KMS-11 (cell line): ENCODE data around the gene IPP.

ENCODE experiments used
- H2AFZ ChIP-seq: fragments of 200-600 bp; sonication (generic); 2 replicates; pipeline ENCODE4 v1.6.1; 2016; ENCODE audit warnings: antibody characterized with exemption, mixed run types, low read depth
- H3K27ac ChIP-seq: fragments of 200-600 bp; sonication (generic); 2 replicates; pipeline ENCODE4 v1.6.1; 2016; ENCODE audit warnings: mild to moderate bottlenecking, mixed run types
- H3K27me3 ChIP-seq: fragments of 200-600 bp; sonication (generic); 2 replicates; pipeline ENCODE4 v1.6.1; 2017; ENCODE audit warnings: mild to moderate bottlenecking, low read depth, mixed run types, moderate library complexity; ENCODE audit not compliant: insufficient read depth
- H3K36me3 ChIP-seq: fragments of 200-600 bp; sonication (generic); 2 replicates; pipeline ENCODE4 v1.6.1; 2017; ENCODE audit warnings: mild to moderate bottlenecking, mixed run types; ENCODE audit not compliant: insufficient read depth
- H3K4me1 ChIP-seq: fragments of 200-600 bp; sonication (generic); 2 replicates; pipeline ENCODE4 v1.6.1; 2016; ENCODE audit warnings: mild to moderate bottlenecking, low read depth, mixed run types; ENCODE audit not compliant: poor library complexity, severe bottlenecking
- H3K4me2 ChIP-seq: fragments of 200-600 bp; sonication (generic); 2 replicates; pipeline ENCODE4 v1.7.0; 2016; ENCODE audit warnings: mild to moderate bottlenecking, mixed run types
- H3K4me3 ChIP-seq: fragments of 200-600 bp; sonication (generic); IDR thresholded peaks from 2 replicates; pipeline ENCODE4 v1.6.1; 2017; ENCODE audit warnings: low read depth, low read length, mixed read lengths; ENCODE audit not compliant: insufficient read depth
- H3K79me2 ChIP-seq: fragments of 200-600 bp; sonication (generic); 2 replicates; pipeline ENCODE4 v1.6.1; 2016; ENCODE audit warnings: low read depth, mixed run types; ENCODE audit not compliant: insufficient read depth
- H3K9ac ChIP-seq: fragments of 200-600 bp; sonication (generic); 2 replicates; pipeline ENCODE4 v1.6.1; 2016; ENCODE audit warnings: mild to moderate bottlenecking, mixed run types
- H4K20me1 ChIP-seq: fragments of 200-600 bp; sonication (generic); 2 replicates; pipeline ENCODE4 v1.6.1; 2016; ENCODE audit warnings: mild to moderate bottlenecking, mixed run types; ENCODE audit not compliant: insufficient read depth
- TF ChIP-seq, protein P1 (sequence below): fragments of 200-600 bp; sonication (generic); conservative IDR thresholded peaks from 2 replicates; pipeline ENCODE4 v1.6.1; 2017; ENCODE audit warnings: low read depth, mild to moderate bottlenecking, antibody characterized with exemption, low read length, moderate library complexity, mixed read lengths

The IPP gene

DNA sequence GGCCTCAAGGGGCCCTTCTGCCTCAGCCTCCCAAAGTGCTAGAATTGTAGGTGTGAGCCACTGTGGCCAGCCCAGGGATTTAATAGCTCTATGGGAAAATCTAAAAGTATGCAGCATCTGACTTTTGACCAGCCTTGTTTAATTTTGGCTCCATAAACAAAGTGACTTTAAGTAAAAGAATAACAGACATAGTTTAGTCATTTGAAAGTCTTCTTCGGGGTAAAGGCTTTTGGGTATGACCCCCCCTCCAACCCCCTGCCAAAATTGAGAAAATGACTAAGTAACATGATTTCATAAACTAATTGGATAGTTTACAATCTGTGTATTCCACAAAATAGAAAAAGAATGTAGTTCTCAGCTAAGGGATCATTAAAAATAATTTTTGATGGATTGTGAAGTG, 81.1 kb downstream of the IPP start:
- TF ChIP-seq, protein P1, sequence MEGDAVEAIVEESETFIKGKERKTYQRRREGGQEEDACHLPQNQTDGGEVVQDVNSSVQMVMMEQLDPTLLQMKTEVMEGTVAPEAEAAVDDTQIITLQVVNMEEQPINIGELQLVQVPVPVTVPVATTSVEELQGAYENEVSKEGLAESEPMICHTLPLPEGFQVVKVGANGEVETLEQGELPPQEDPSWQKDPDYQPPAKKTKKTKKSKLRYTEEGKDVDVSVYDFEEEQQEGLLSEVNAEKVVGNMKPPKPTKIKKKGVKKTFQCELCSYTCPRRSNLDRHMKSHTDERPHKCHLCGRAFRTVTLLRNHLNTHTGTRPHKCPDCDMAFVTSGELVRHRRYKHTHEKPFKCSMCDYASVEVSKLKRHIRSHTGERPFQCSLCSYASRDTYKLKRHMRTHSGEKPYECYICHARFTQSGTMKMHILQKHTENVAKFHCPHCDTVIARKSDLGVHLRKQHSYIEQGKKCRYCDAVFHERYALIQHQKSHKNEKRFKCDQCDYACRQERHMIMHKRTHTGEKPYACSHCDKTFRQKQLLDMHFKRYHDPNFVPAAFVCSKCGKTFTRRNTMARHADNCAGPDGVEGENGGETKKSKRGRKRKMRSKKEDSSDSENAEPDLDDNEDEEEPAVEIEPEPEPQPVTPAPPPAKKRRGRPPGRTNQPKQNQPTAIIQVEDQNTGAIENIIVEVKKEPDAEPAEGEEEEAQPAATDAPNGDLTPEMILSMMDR: no peak
- H3K36me3 ChIP-seq: no peaks in the 10 kb centered on the region; the same call in 1 of the 2 replicates
- H3K4me1 ChIP-seq: peaks cover 2% of the 10 kb centered on the region
- H2AFZ ChIP-seq: no peak overlapping the region
- H3K79me2 ChIP-seq: peaks cover 95% of the 10 kb centered on the region; the same call in 1 of the 2 replicates
- no peak overlapping the region for H3K4me3 ChIP-seq
- no peak overlapping the region for H3K9ac ChIP-seq
- no peak overlapping the region for H3K4me2 ChIP-seq
- H4K20me1 ChIP-seq: peaks cover 6% of the 10 kb centered on the region; the same call in 1 of the 2 replicates
- no peak overlapping the region for H3K27ac ChIP-seq
- no peaks in the 10 kb centered on the region for H3K27me3 ChIP-seq

DNA sequence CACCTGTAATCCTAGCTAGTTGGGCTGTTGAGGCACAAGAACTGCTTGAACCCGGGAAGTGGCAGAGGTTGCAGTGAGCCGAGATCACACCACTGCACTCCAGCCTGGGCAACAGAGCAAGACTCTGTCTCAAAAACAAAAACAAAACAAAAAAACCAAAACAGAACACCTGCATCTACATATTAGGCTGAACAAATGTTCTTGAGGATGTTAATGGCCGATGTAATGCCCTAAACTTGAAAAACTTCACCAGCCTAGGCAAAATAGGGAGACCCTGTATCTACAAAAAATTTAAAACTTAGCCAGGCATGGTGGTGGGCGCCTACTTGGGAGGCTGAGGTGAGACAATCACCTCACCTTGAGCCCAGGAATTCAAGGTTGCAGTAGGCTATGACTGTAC, 81.9 kb downstream of the IPP start:
- H4K20me1 ChIP-seq: peaks cover 6% of the 10 kb centered on the region; the same call in 1 of the 2 replicates
- H3K79me2 ChIP-seq: peaks cover 95% of the 10 kb centered on the region; the same call in 1 of the 2 replicates
- H3K4me2 ChIP-seq: no peak overlapping the region
- H3K27ac ChIP-seq: no peak overlapping the region
- TF ChIP-seq, protein P1: no peak
- H3K36me3 ChIP-seq: no peaks in the 10 kb centered on the region; the same call in 1 of the 2 replicates
- no peak overlapping the region for H3K9ac ChIP-seq
- H2AFZ ChIP-seq: no peak overlapping the region
- no peak overlapping the region for H3K4me3 ChIP-seq
- H3K4me1 ChIP-seq: no peaks in the 10 kb centered on the region
- H3K27me3 ChIP-seq: no peaks in the 10 kb centered on the region

DNA sequence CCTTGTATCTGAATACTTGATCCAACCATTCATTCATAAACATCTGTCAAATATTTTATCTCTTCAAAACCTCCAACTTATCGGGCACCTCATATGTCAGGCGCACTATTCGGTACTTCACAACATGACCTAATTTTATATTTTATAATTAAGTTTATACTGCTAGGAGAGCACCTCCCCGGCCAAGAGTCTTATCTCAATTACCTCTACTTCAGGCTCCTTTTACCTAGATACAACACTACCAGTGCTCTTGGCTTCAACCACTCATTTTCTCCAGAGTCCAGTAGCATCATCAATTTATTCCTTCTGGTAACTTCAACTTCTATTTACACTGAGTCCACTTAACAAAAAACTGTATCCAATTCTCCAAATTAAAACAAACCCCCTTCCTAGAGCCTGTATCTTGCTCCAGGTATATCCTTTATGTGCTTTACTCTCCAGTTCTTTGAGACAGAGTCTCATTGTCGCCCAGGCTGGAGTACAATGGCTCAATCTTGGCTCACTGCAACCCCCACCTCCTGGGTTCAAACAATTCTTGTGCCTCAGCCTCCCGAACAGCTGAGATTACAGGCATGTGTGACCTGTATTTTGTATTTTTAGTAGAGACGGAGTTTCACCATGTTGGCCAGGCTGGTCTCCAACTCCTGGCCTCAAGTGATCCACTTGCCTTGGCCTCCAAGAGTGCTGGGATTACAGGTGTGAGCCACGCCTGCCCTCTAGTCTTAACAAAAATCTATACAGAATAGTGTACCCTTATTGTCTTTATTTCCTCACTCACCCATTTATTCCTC, 82.9 kb downstream of the IPP start:
- TF ChIP-seq, protein P1: no peak
- Histone ChIP-seq H4K20me1 (peaks cover 6% of the 10 kb centered on the region; the same call in 1 of the 2 replicates), H3K27me3 (no peaks in the 10 kb centered on the region), H3K36me3 (no peaks in the 10 kb centered on the region; the same call in 1 of the 2 replicates), H3K4me1 (no peaks in the 10 kb centered on the region), H3K27ac (no peak overlapping the region), H2AFZ (no peak overlapping the region), H3K79me2 (peaks cover 95% of the 10 kb centered on the region; the same call in 1 of the 2 replicates), H3K4me2 (no peak overlapping the region), H3K9ac (no peak overlapping the region), H3K4me3 (no peak overlapping the region)

DNA sequence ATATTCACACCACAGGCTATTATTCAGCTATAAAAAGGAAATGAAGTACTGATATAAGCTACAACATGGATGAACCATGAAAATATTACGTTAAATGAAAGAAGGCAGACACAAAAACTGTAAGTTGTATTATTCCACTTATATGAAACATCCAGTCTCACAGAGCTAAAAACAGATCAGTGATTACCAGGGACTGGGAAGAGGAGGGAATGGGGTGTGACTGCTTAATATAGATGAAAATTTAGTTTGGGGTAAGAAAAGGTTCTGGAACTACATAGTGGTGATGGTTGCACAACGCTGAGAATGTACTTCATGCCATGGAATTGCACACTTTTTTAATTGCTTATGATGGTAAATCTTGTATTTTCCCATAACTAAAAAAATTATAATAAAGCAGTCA, 83.6 kb downstream of the IPP start:
- peaks cover 94% of the 10 kb centered on the region; the same call in 1 of the 2 replicates for H3K79me2 ChIP-seq

More for the DNA sequence above, 83.6 kb downstream of the IPP start:
- no peak overlapping the region for H3K4me3 ChIP-seq
- H3K9ac ChIP-seq: no peak overlapping the region
- H2AFZ ChIP-seq: no peak overlapping the region
- no peaks in the 10 kb centered on the region for H3K27me3 ChIP-seq
- no peaks in the 10 kb centered on the region for H3K4me1 ChIP-seq
- no peaks in the 10 kb centered on the region; the same call in 1 of the 2 replicates for H3K36me3 ChIP-seq
- TF ChIP-seq, protein P1: no peak
- no peak overlapping the region for H3K27ac ChIP-seq
- no peak overlapping the region for H3K4me2 ChIP-seq
- peaks cover 3% of the 10 kb centered on the region; the same call in 1 of the 2 replicates for H4K20me1 ChIP-seq
